Endothelial cell of umbilical vein (primary cell): Measurements from ENCODE around the gene HIVEP3. TPM values are rescaled to one million over a fixed set of nuclear protein-coding genes. Genes with fewer than 3 reads are reported as not detected.

Experiments used
- BruUV-seq: library from RNA; stranded (reverse); fragments of 400-500 nt; replicated peaks from 2 replicates; lab custom pipeline; 2021; lab: Mats Ljungman, UMichigan
- CTCF ChIA-PET: fragments of 300-600, 350-600 bp; sonication (Branson Sonifier 250); formaldehyde crosslinking; loops from one replicate; lab custom pipeline; 2021; ENCODE audit warnings: antibody characterized with exemption, inconsistent platforms; lab: Charles Lee
- POLR2A ChIA-PET: fragments of 300-600, 350-600 bp; sonication (Branson Sonifier 250); formaldehyde crosslinking; loops from one replicate; lab custom pipeline; 2021; ENCODE audit warnings: antibody characterized with exemption, inconsistent platforms; lab: Charles Lee
- DNase-seq: peaks from one replicate; pipeline ENCODE4 v3.0.0-alpha.2; 2011; ENCODE audit warnings: low read depth, low spot score
- FAIRE-seq: peaks from 2 replicates; lab custom pipeline; 2011; peaks lifted over from hg19 to GRCh38; lab: Jason Lieb, UNC
- H2AFZ ChIP-seq: 2 replicates; pipeline ENCODE4 v1.6.0; 2012; ENCODE audit warnings: low read depth, low read length, control low read depth, inconsistent platforms
- H3K27ac ChIP-seq: 2 replicates; pipeline ENCODE4 v1.5.1; 2011; ENCODE audit warnings: low read depth, mild to moderate bottlenecking, control low read depth, low read length, moderate library complexity; ENCODE audit not compliant: insufficient read depth
- H3K27me3 ChIP-seq, 2 experiments: 2 replicates each; pipeline versions ENCODE4 v1.6.0 to v1.6.1; 2011; ENCODE audit warnings: low read length in 2 of 2, mixed read lengths in 1 of 2; ENCODE audit not compliant: control insufficient read depth in 2 of 2, insufficient read depth in 2 of 2
- H3K36me3 ChIP-seq, 2 experiments: 2 replicates in 1 of 2; 3 replicates in 1 of 2; pipeline ENCODE4 v1.5.1; 2011; ENCODE audit warnings: low read length in 2 of 2, mild to moderate bottlenecking in 1 of 2, moderate library complexity in 1 of 2; ENCODE audit not compliant: control insufficient read depth in 2 of 2, insufficient read depth in 2 of 2; ENCODE audit errors: extremely low read depth in 1 of 2
- H3K4me1 ChIP-seq: 3 replicates; pipeline ENCODE4 v1.5.1; 2011; ENCODE audit warnings: mild to moderate bottlenecking, low read length; ENCODE audit not compliant: control insufficient read depth, insufficient read depth; ENCODE audit errors: extremely low read depth
- H3K4me2 ChIP-seq: 2 replicates; pipeline ENCODE4 v1.6.1; 2011; ENCODE audit warnings: low read length, control low read depth, mixed read lengths; ENCODE audit not compliant: insufficient read depth
- H3K4me3 ChIP-seq, 3 experiments: fragments of 200-600 bp in 1 of 3; sonication (generic), shearing (Covaris generic) in 1 of 3; replicated peaks in 1 of 3; 2 replicates each; pipeline ENCODE4 v1.5.1; 2011 to 2016; ENCODE audit warnings: control low read depth in 3 of 3, low read length in 3 of 3, mild to moderate bottlenecking in 2 of 3, inconsistent platforms in 1 of 3, low read depth in 1 of 3, moderate library complexity in 1 of 3; ENCODE audit not compliant: insufficient read depth in 1 of 3
- H3K79me2 ChIP-seq: 2 replicates; pipeline ENCODE4 v1.6.0; 2012; ENCODE audit warnings: low read length, inconsistent platforms; ENCODE audit not compliant: control insufficient read depth, insufficient read depth
- H3K9ac ChIP-seq: replicated peaks from 2 replicates; pipeline ENCODE3; 2011; ENCODE audit warnings: low read length, control low read depth; ENCODE audit not compliant: insufficient read depth; ENCODE audit errors: extremely low read depth
- H3K9me1 ChIP-seq: replicated peaks from 3 replicates; pipeline ENCODE4 v1.6.0; 2011; ENCODE audit warnings: mild to moderate bottlenecking, low read length; ENCODE audit not compliant: control insufficient read depth, insufficient read depth; ENCODE audit errors: extremely low read depth
- H3K9me3 ChIP-seq: replicated peaks from 2 replicates; pipeline ENCODE4 v1.5.1; 2012; ENCODE audit warnings: low read length, inconsistent platforms; ENCODE audit not compliant: control insufficient read depth, insufficient read depth
- H4K20me1 ChIP-seq: replicated peaks from 2 replicates; pipeline ENCODE3; 2011; ENCODE audit warnings: mild to moderate bottlenecking, low read length; ENCODE audit not compliant: control insufficient read depth, insufficient read depth; ENCODE audit errors: extremely low read depth
- EZH2 ChIP-seq: IDR thresholded peaks from 2 replicates; pipeline ENCODE4 v1.6.1; 2012; ENCODE audit warnings: borderline replicate concordance, low read depth, mild to moderate bottlenecking, moderate library complexity, low read length, inconsistent platforms; ENCODE audit not compliant: severe bottlenecking
- FOS ChIP-seq: IDR thresholded peaks from 2 replicates; pipeline ENCODE4 v1.6.1; 2011; ENCODE audit warnings: mild to moderate bottlenecking, low read length, moderate library complexity, borderline replicate concordance; ENCODE audit not compliant: insufficient read depth
- GATA2 ChIP-seq: IDR thresholded peaks from 2 replicates; pipeline ENCODE4 v1.7.0; 2011; ENCODE audit warnings: low read depth, mild to moderate bottlenecking, moderate library complexity, mixed read lengths, low read length; ENCODE audit not compliant: insufficient read length, insufficient read depth
- JUN ChIP-seq: IDR thresholded peaks from 2 replicates; pipeline ENCODE4 v1.6.1; 2011; ENCODE audit warnings: borderline replicate concordance, low read depth; ENCODE audit not compliant: insufficient read length, insufficient read depth
- MAX ChIP-seq: IDR thresholded peaks from 2 replicates; pipeline ENCODE4 v1.6.1; 2011; ENCODE audit not compliant: insufficient read depth, insufficient read length
- MYC ChIP-seq: IDR thresholded peaks from one replicate; pipeline ENCODE4 v1.6.1; 2011; ENCODE audit warnings: mild to moderate bottlenecking, low read depth, low read length
- POLR2A ChIP-seq: IDR thresholded peaks from 2 replicates; pipeline ENCODE4 v1.6.1; 2012; ENCODE audit warnings: low read depth, mild to moderate bottlenecking, control low read depth, low read length
- POLR2AphosphoS5 ChIP-seq: IDR thresholded peaks from 2 replicates; pipeline ENCODE4 v1.6.1; 2012; ENCODE audit warnings: low read depth, mild to moderate bottlenecking, control low read depth, low read length, moderate library complexity; ENCODE audit not compliant: insufficient read depth
- dilution Hi-C: fragments of 300-500 bp; cut with MboI; formaldehyde crosslinking; loops from one replicate; pipeline ENCODE4 v1.15.0; 2019; ENCODE audit warnings: low sequenced_read_pairs; ENCODE audit not compliant: extremely low pct_ligation_motif_present
- intact Hi-C: fragments of 100-400 bp; cut with micrococcal nuclease; formaldehyde crosslinking; loops from one replicate; pipeline ENCODE4 v1.10.0; 2022
- polyA plus RNA-seq, 4 experiments: library from polyadenylated mRNA; depleted of rRNA in 3 of 4; stranded (reverse) in 3 of 4; unstranded in 1 of 4; fragments of >200 nt; gene quantifications; 2 replicates each; pipeline versions ENCODE4 v1.2.1 to v1.2.3, GENCODE V29; 2011 to 2012; ENCODE audit warnings: missing spikeins in 1 of 4
- total RNA-seq: library from RNA; stranded (reverse); gene quantifications from 2 replicates; pipeline ENCODE4 v1.2.3, GENCODE V29; 2021
- TF ChIP-seq, protein P1 (sequence below), 2 donors: IDR thresholded peaks; 1 replicate in 1 of 2; 2 replicates in 1 of 2; pipeline ENCODE4 v1.5.1; 2011; ENCODE audit warnings: low read length in 2 of 2, mild to moderate bottlenecking in 2 of 2, moderate library complexity in 2 of 2, control low read depth in 1 of 2, inconsistent platforms in 1 of 2, low read depth in 1 of 2; ENCODE audit not compliant: insufficient read depth in 1 of 2; ENCODE audit errors: extremely low read depth in 1 of 2

HIVEP3 gene
- total and polyA plus RNA-seq, 2 donors (not counting 3 experiments of a cell fraction or from before 2014, with no cell fraction given), result 3.4 to 4.0 TPM

GRCh38 chr1:41473738-41474362 is 444.9 kb downstream of the HIVEP3 start:
- CTCF ChIA-PET, result interaction anchor here (4.2 kb wide), 1 partner anchor 19 kb away, joined by 16 read pairs; no protein-coding TSS in a partner anchor

More at GRCh38 chr1:41473738-41474362, 444.9 kb downstream of the HIVEP3 start:
- no peak overlapping the region for H3K4me2 ChIP-seq
- no peaks in the 10 kb centered on the region for H3K9me3 ChIP-seq
- H3K4me1 ChIP-seq, result no peaks in the 10 kb centered on the region
- DNase-seq, result no peak
- TF ChIP-seq POLR2A, result no peak
- no peak for TF ChIP-seq GATA2
- no peak for TF ChIP-seq MAX
- TF ChIP-seq EZH2, result no peak
- TF ChIP-seq JUN, result no peak
- no peak for TF ChIP-seq POLR2AphosphoS5
- TF ChIP-seq, protein P1, sequence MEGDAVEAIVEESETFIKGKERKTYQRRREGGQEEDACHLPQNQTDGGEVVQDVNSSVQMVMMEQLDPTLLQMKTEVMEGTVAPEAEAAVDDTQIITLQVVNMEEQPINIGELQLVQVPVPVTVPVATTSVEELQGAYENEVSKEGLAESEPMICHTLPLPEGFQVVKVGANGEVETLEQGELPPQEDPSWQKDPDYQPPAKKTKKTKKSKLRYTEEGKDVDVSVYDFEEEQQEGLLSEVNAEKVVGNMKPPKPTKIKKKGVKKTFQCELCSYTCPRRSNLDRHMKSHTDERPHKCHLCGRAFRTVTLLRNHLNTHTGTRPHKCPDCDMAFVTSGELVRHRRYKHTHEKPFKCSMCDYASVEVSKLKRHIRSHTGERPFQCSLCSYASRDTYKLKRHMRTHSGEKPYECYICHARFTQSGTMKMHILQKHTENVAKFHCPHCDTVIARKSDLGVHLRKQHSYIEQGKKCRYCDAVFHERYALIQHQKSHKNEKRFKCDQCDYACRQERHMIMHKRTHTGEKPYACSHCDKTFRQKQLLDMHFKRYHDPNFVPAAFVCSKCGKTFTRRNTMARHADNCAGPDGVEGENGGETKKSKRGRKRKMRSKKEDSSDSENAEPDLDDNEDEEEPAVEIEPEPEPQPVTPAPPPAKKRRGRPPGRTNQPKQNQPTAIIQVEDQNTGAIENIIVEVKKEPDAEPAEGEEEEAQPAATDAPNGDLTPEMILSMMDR (IDR thresholded peaks at IDR 0.05; ENCODE audit: extremely low read depth in 1 of 2, insufficient read depth in 1 of 2, low read depth in 1 of 2, low read length in 2 of 2), result no peak
- TF ChIP-seq FOS, result no peak
- TF ChIP-seq MYC, result no peak
- H4K20me1 ChIP-seq, result no peaks in the 10 kb centered on the region
- dilution Hi-C loops (no loop called here), intact Hi-C loops (no loop called here)
- no peak for FAIRE-seq
- H3K9ac ChIP-seq, result no peak overlapping the region
- H3K27me3 ChIP-seq, result no peaks in the 10 kb centered on the region
- H2AFZ ChIP-seq, result no peak overlapping the region
- H3K27ac ChIP-seq, result no peak overlapping the region
- no peak overlapping the region for H3K4me3 ChIP-seq
- no peaks in the 10 kb centered on the region for H3K36me3 ChIP-seq
- H3K79me2 ChIP-seq, result no peaks in the 10 kb centered on the region
- H3K9me1 ChIP-seq, result no peaks in the 10 kb centered on the region
- no TSS peak for BruUV-seq
- POLR2A ChIA-PET, result no interaction called here
